Daoy (cell line): ENCODE data around the gene FZD10. TPM values are rescaled to one million over a fixed set of nuclear protein-coding genes. Genes with fewer than 3 reads are reported as not detected.

Experiments used
- DNase-seq: peaks from one replicate; pipeline ENCODE4 v3.0.0-alpha.2; 2015; ENCODE audit warnings: low read depth
- total RNA-seq: library from RNA; depleted of rRNA; stranded (reverse); fragments of >200 nt; shearing (Covaris generic); gene quantifications from 2 replicates; pipeline ENCODE4 v1.2.3, GENCODE V29; 2014; rRNA removed

Gene FZD10
- total RNA-seq, 1 experiment from 2014 or later: 0.17 TPM

DNA sequence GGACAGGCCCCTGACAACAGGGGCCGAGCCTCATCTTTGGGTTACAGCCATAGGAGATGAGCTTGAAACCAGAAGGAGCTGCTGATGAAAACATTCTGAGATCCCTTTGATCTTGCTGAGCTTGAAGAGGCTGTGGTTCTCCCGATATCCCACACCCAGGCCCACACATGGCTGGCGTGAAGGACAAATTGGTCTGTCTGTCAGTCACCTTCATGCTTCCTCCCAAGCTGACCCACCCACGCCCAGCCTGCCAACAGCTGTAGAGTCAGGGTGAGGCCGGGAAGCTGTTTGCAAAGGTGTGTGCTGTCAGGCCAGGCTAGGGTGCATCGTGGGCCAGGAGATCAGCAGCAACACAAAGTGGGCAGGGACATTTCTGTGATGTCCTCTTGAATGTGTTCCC lies 43.2 kb downstream of the FZD10 start:
- no peak for DNase-seq

DNA sequence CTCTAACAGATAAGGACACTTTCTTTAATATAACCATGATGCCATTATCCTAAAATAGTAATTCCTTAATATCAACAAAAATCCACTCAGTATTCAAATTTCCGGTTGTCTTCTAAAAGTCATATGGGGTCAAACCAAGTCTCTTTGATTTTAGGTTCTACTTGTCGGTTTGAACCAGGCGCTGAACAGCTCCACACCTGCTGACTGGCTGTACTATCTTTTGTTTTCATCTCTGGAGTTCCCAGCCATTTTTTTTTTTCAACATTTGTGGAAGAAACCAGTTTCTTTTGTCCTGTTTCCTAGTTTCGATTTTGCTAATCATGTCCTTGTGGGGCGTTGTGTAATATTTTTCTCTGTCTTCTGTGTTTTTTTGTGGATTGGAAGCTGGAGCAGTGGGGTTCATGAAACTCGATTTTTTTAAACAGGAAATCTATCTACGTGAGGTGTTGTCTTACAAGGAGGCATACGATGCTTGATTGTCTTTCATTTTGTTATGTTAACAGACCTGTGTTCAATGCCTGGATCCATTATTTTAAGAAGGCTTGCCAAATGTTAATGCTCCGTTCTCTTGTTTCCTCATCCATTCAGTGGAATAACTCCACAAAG lies 50.2 kb downstream of the FZD10 start:
- no peak for DNase-seq

DNA sequence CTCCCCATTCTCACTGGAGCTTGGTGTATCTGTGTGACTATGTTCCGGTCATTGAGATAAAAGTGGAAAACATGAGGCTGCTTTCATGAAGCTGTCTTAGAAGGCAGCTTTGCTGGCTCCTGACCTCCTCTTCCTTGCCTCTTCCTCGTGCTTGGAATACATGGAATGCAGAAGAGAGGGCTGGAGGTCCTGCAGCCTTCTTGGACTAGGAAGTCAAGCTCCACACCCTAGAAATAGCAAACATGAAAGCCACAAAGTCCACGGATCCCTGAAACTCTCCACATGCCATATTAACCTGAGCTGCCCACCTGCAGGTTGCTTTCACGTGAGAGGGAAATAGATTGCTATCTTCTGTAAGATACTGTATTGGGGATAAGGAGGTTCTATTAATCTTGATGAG lies 51.0 kb downstream of the FZD10 start:
- DNase-seq: no peak

DNA sequence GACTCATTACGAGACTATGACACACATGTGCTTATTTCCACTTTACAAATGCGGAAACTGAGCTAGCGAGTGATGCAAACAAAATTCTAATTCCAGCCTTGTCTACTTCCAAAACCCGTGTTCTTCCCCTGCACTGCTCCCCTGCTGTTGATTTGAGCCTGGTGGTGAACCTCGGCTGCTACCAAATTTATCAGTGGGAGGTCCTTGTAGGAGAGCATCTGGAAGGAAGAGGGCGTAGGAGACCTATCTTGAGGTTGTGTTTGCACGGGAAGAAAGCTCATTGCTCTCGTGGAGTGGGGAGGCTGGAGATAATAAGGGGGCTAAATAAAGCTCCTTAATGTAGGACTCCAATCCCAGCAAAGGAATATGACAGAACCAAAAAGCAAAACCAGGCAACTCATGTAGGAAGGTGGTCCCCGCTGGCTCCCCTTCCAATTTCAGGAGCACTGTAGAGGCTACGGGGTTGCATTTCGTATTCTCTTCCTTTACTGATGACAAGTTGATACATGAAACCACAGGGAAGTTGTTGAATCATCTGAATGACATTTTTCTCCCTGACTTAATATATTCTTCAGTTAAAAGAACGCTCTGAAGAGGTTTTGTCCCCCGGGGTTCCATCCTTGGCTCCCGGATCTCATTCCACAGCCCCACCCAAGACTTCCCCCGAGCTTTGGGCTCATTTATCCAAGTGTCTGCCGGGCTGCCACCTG lies 52.6 kb downstream of the FZD10 start:
- peak; percentile 46 for DNase-seq

Other genes with a start within 250 kb of the FZD10 start
- gene PIWIL1, start 175.4 kb downstream of the FZD10 start, total RNA-seq: 0.68 and 1.8 TPM in 2 replicates